A549 (cell line): ENCODE data around the gene CDCA7L. TPM values are rescaled to one million over a fixed set of nuclear protein-coding genes. Genes with fewer than 3 reads are reported as not detected.
"Not testable (repeated sequence)": the region's sequence is repeated elsewhere in the genome, so short reads cannot be mapped to it uniquely, and the experiment has no call there.

ENCODE experiments used
- ATAC-seq, 2 experiments: fragments of 200-7000 bp in 1 of 2; fragments of >200 bp in 1 of 2; cut with Nextera tagmentation in 1 of 2; cut with Tn5 transposase in 1 of 2; 3 replicates each; pipeline versions ENCODE4 v1.8.0 to v1.9.1; 2018 to 2020; ENCODE audit warnings: mild to moderate bottlenecking in 1 of 2, moderate library complexity in 1 of 2
- CTCF ChIA-PET: fragments of 300-600 bp; sonication (Branson Sonifier 250); formaldehyde crosslinking; extraction: SDS; loops from one replicate; lab custom pipeline; 2021; ENCODE audit warnings: antibody characterized with exemption, inconsistent platforms; lab: Yijun Ruan, JAX
- POLR2A ChIA-PET: fragments of 350-600 bp; formaldehyde crosslinking; extraction: SDS; loops from one replicate; lab custom pipeline; 2021; ENCODE audit warnings: antibody characterized with exemption, inconsistent platforms; lab: Yijun Ruan, JAX
- DNase-seq, 2 experiments: peaks; one replicate each; pipeline versions ENCODE4 v3.0.0 to v3.0.0-alpha.2; 2011 to 2016; ENCODE audit warnings: low read depth in 1 of 2, low spot score in 1 of 2
- FAIRE-seq: peaks from 2 replicates; lab custom pipeline; 2011; peaks lifted over from hg19 to GRCh38; lab: Jason Lieb, UNC
- H3K27ac ChIP-seq, 2 experiments: fragments of >200 bp; sonication (Bioruptor Twin); formaldehyde crosslinking; 3 replicates each; pipeline ENCODE4 v1.5.1; 2016 to 2017
- H3K4me1 ChIP-seq: fragments of >200 bp; sonication (Bioruptor Twin); formaldehyde crosslinking; 3 replicates; pipeline ENCODE4 v1.6.1; 2016
- H3K4me2 ChIP-seq: fragments of >200 bp; sonication (Bioruptor Twin); formaldehyde crosslinking; 3 replicates; pipeline ENCODE4 v1.6.1; 2016
- H3K4me3 ChIP-seq: fragments of >200 bp; sonication (Bioruptor Twin); formaldehyde crosslinking; 3 replicates; pipeline ENCODE4 v1.5.1; 2016
- H3K9me3 ChIP-seq: fragments of >200 bp; sonication (Bioruptor Twin); formaldehyde crosslinking; 3 replicates; pipeline ENCODE4 v1.6.1; 2016
- BCL3 ChIP-seq: fragments of >200 bp; sonication (Bioruptor Twin); formaldehyde crosslinking; IDR thresholded peaks from 3 replicates; pipeline ENCODE4 v1.6.1; 2016
- BHLHE40 ChIP-seq: IDR thresholded peaks from 2 replicates; pipeline ENCODE4 v1.6.1; 2012; ENCODE audit warnings: low read depth, low read length, inconsistent platforms
- CBX2 ChIP-seq: fragments of 200-600 bp; sonication (generic); IDR thresholded peaks from 2 replicates; pipeline ENCODE4 v1.6.1; 2016; ENCODE audit warnings: low read depth, mild to moderate bottlenecking, borderline replicate concordance
- CEBPB ChIP-seq, 2 experiments: fragments of >200 bp in 1 of 2; sonication (Bioruptor Twin) in 1 of 2; formaldehyde crosslinking in 1 of 2; IDR thresholded peaks; 2 replicates each; pipeline ENCODE4 v1.6.1; 2012 to 2016
- CHD4 ChIP-seq: fragments of 200-600 bp; sonication (generic); IDR thresholded peaks from 2 replicates; pipeline ENCODE4 v1.6.1; 2016; ENCODE audit warnings: antibody characterized with exemption, mild to moderate bottlenecking, borderline replicate concordance
- CTCF ChIP-seq: fragments of >200 bp; sonication (Bioruptor Twin); formaldehyde crosslinking; IDR thresholded peaks from 3 replicates; pipeline ENCODE4 v1.5.1; 2016
- ELK1 ChIP-seq: fragments of 150-350 bp; IDR thresholded peaks from 2 replicates; pipeline ENCODE4 v1.6.1; 2014; ENCODE audit warnings: low read depth, mild to moderate bottlenecking, low read length
- EP300 ChIP-seq, 2 experiments: fragments of >200 bp; sonication (Bioruptor Twin); formaldehyde crosslinking; IDR thresholded peaks; 2 replicates in 1 of 2; 3 replicates in 1 of 2; pipeline ENCODE4 v1.6.1; 2016 to 2017
- FOSB ChIP-seq: fragments of 250-450 bp; sonication (Bioruptor Pico); IDR thresholded peaks from 2 replicates; pipeline ENCODE4 v1.5.0; 2020; ENCODE audit warnings: mild to moderate bottlenecking, moderate library complexity
- FOSL2 ChIP-seq, 2 experiments: fragments of 450-650 bp in 1 of 2; fragments of >200 bp in 1 of 2; sonication (Bioruptor Twin) in 1 of 2; formaldehyde crosslinking; IDR thresholded peaks; 2 replicates each; pipeline versions ENCODE4 v1.5.0 to v1.6.1; 2016 to 2020; ENCODE audit warnings: mild to moderate bottlenecking in 1 of 2, moderate library complexity in 1 of 2
- HES2 ChIP-seq: fragments of >200 bp; sonication (Bioruptor Twin); formaldehyde crosslinking; IDR thresholded peaks from 2 replicates; pipeline ENCODE4 v1.6.1; 2016
- JUN ChIP-seq, 2 experiments: fragments of >200 bp; sonication (Bioruptor Twin); formaldehyde crosslinking; IDR thresholded peaks; 2 replicates in 1 of 2; 3 replicates in 1 of 2; pipeline ENCODE4 v1.6.1; 2016 to 2017
- KDM1A ChIP-seq: fragments of 200-600 bp; sonication (generic); IDR thresholded peaks from 2 replicates; pipeline ENCODE4 v1.6.1; 2016; ENCODE audit warnings: low read depth, mild to moderate bottlenecking
- MYC ChIP-seq: IDR thresholded peaks from 2 replicates; pipeline ENCODE4 v1.6.1; 2012; ENCODE audit warnings: mild to moderate bottlenecking, inconsistent platforms, low read length, improper control_type of control experiment, borderline replicate concordance
- NR3C1 ChIP-seq: fragments of >200 bp; sonication (Bioruptor Twin); formaldehyde crosslinking; IDR thresholded peaks from 3 replicates; pipeline ENCODE4 v1.6.1; 2017
- PHF8 ChIP-seq: fragments of 200-600 bp; sonication (generic); IDR thresholded peaks from 2 replicates; pipeline ENCODE4 v1.6.1; 2016; ENCODE audit warnings: low read depth, mild to moderate bottlenecking, antibody characterized with exemption, moderate library complexity, borderline replicate concordance
- REST ChIP-seq: fragments of 200-600 bp; sonication (generic); IDR thresholded peaks from 2 replicates; pipeline ENCODE4 v1.6.1; 2016; ENCODE audit warnings: antibody characterized with exemption, mild to moderate bottlenecking, moderate library complexity
- RFX5 ChIP-seq: fragments of 450-650 bp; IDR thresholded peaks from 2 replicates; pipeline ENCODE4 v1.7.1; 2014; ENCODE audit warnings: antibody characterized with exemption, mild to moderate bottlenecking, moderate library complexity
- RNF2 ChIP-seq: fragments of 200-600 bp; sonication (generic); IDR thresholded peaks from 2 replicates; pipeline ENCODE4 v1.6.1; 2016; ENCODE audit warnings: low read depth, mild to moderate bottlenecking, antibody characterized with exemption, moderate library complexity, borderline replicate concordance
- ZC3H11A ChIP-seq: fragments of 450-650 bp; IDR thresholded peaks from 2 replicates; pipeline ENCODE4 v1.6.1; 2014; ENCODE audit warnings: antibody characterized with exemption, mild to moderate bottlenecking
- ZFP36 ChIP-seq: fragments of 450-650 bp; IDR thresholded peaks from 2 replicates; pipeline ENCODE4 v1.6.1; 2014; ENCODE audit warnings: borderline replicate concordance; ENCODE audit not compliant: partially characterized antibody
- ZNF302 ChIP-seq: fragments of 250-450 bp; sonication (Bioruptor Pico); IDR thresholded peaks from 2 replicates; pipeline ENCODE4 v1.9.0; 2021; ENCODE audit warnings: inconsistent platforms, mild to moderate bottlenecking, moderate library complexity
- WGBS: methylation state at CpG from one replicate; pipeline ENCODE4 v1.1.6; 2017; ENCODE audit errors: missing lambda C conversion rate; 5-methylcytosine and 5-hydroxymethylcytosine counted together
- polyA plus RNA-seq, 4 experiments: library from polyadenylated mRNA; depleted of rRNA in 3 of 4; stranded (reverse); fragments of >200 nt; fragmentation: RNase III in 1 of 4; extraction: RNeasy Plus Mini Kit Qiagen cat#74134 plus additional on column Dnase treatment in 1 of 4; gene quantifications; 2 replicates in 3 of 4; 3 replicates in 1 of 4; pipeline ENCODE4 v1.2.3, GENCODE V29; 2011 to 2017

CDCA7L gene
- polyA plus RNA-seq, 2 of the 4 experiments (the other 2 are of a cell fraction), result 20.8 to 27.8 TPM

- ATAC-seq, POLR2A ChIA-PET: not testable (repeated sequence)
- 56% methylated on average over 3 of the region's 3 CpGs for WGBS
These were observed 12.4 kb downstream of the CDCA7L start for GRCh38 chr7:21933293-21933692.

GRCh38 chr7:21927693-21928092, 18.0 kb downstream of the CDCA7L start:
- Histone ChIP-seq H3K4me3 (no peak overlapping the region), H3K4me1 (peaks cover 6% of the 10 kb centered on the region; the same call in 1 of the 3 replicates), H3K4me2 (no peak overlapping the region), H3K9me3 (no peaks in the 10 kb centered on the region), H3K27ac (no peak overlapping the region)
- ATAC-seq (no peak), FAIRE-seq (no peak), DNase-seq (no peak)
- 59% methylated on average over 6 of the region's 6 CpGs for WGBS
- POLR2A ChIA-PET, result no interaction called here
- CTCF ChIA-PET, result no interaction called here
- TF ChIP-seq ZFP36 (no peak), REST (no peak), HES2 (no peak), PHF8 (no peak), CHD4 (no peak), MYC (no peak), CTCF (no peak)
- TF ChIP-seq, all 56 proteins: peak for 0

More at GRCh38 chr7:21933293-21933692, 12.4 kb downstream of the CDCA7L start:
- H3K4me2 ChIP-seq, FAIRE-seq, H3K27ac ChIP-seq, H3K9me3 ChIP-seq, DNase-seq, H3K4me3 ChIP-seq, H3K4me1 ChIP-seq, CTCF ChIA-PET: not testable (repeated sequence)

GRCh38 chr7:21926448-21926847, 19.3 kb downstream of the CDCA7L start:
- WGBS, result 56% methylated on average over 1 of the region's 1 CpG
- no peak for TF ChIP-seq ZC3H11A
- TF ChIP-seq KDM1A, result no peak
- no peak for TF ChIP-seq MYC
- TF ChIP-seq JUN (IDR thresholded peaks at IDR 0.05), result no peak
- no peak for TF ChIP-seq EP300 (IDR thresholded peaks at IDR 0.05)
- TF ChIP-seq CEBPB (IDR thresholded peaks at IDR 0.05), result no peak
- no peak for TF ChIP-seq BCL3
- no peak for TF ChIP-seq ZFP36
- no peak for TF ChIP-seq BHLHE40
- TF ChIP-seq ZNF302, result no peak
- TF ChIP-seq ELK1, result no peak
- no peak for TF ChIP-seq RFX5
- no peak for TF ChIP-seq CBX2
- TF ChIP-seq FOSB (CRISPR knock-in tag), result no peak
- TF ChIP-seq RNF2, result no peak
- no peak for TF ChIP-seq FOSL2 (IDR thresholded peaks at IDR 0.05)
- no peak for TF ChIP-seq FOSL2 (CRISPR knock-in tag; IDR thresholded peaks at IDR 0.05)
- TF ChIP-seq NR3C1, result no peak
- TF ChIP-seq, all 56 proteins: peak for 0
- no peak overlapping the region for H3K4me3 ChIP-seq
- no peak for DNase-seq
- no peak overlapping the region for H3K27ac ChIP-seq
- no peak for FAIRE-seq
- ChIA-PET CTCF (no interaction called here), POLR2A (no interaction called here)
- H3K9me3 ChIP-seq, result no peaks in the 10 kb centered on the region
- ATAC-seq, result no peak
- H3K4me1 ChIP-seq, result peaks cover 6% of the 10 kb centered on the region; the same call in 1 of the 3 replicates
- H3K4me2 ChIP-seq, result no peak overlapping the region
